Endometrial microvascular endothelial cells (primary cell): Measurements from ENCODE around the gene DARS1. TPM values are rescaled to one million over a fixed set of nuclear protein-coding genes. Genes with fewer than 3 reads are reported as not detected.

Experiments used
- in situ Hi-C: cut with HindIII; loops from 2 replicates; pipeline ENCODE4 v1.10.0; 2017; ENCODE audit warnings: low sequenced_read_pairs, low pct_unique_long_range_greater_than_20kb; ENCODE audit errors: inconsistent ontology term
- total RNA-seq: library from RNA; depleted of rRNA; stranded (reverse); fragments of >200 nt; gene quantifications from one replicate; pipeline ENCODE4 v1.2.3, GENCODE V29; 2015; ENCODE audit errors: inconsistent ontology term

Gene DARS1
- total RNA-seq = 64.6 TPM

- in situ Hi-C loops = no loop called here
Measured at GRCh38 chr2:135985018-135985825, at the start of gene DARS1. Gene DARS1, minus strand, starts transcription at chr2:135985626. Its CDS starts 158 bp downstream, at chr2:135985468.

GRCh38 chr2:136034629-136035028 lies 49.2 kb upstream of the DARS1 start:
- in situ Hi-C loops = no loop called here

GRCh38 chr2:136032817-136033535 lies 47.5 kb upstream of the DARS1 start:
- in situ Hi-C loops = no loop called here

DNA sequence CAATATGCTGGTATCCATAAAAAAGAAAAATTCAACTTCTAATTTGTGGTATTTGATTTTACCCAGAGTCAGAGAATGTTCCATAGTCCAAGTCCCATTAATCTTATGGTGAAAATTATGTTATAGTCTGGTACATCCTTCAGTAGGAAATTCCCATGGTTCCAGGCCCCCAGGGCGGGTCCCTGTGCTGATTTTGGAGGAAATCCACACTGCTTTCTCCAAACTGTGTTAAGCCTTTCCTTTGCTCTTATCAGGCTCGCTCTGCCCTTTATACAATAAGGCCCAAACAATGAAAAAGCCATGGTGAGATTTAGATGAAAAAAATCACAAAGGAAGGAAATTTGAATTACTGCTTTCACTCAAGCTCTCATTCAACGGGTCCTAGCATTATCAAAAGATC lies 46.8 kb upstream of the DARS1 start:
- in situ Hi-C loops = no loop called here

- in situ Hi-C loops = no loop called here
Measured at GRCh38 chr2:136031711-136032110, 46.3 kb upstream of the DARS1 start.

DNA sequence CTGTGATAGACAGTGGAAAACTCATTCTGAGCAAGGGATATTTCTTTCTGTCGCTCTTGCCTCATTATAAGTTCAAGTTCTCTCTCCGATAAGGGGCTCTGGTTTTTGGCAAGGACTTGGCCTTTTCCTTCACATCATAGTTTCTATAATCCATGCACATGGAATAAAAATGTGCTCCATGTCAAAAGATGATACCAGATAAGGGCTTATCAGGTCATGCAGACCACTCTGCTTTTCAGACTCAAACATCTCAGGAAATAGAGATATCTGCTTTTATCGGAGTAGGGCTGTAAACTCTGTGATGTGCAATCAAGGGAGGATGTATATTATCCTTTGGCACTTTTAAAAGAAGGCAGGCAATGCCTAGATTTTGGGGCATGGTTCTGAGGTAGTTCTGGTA lies 45.0 kb upstream of the DARS1 start:
- in situ Hi-C loops = no loop called here

GRCh38 chr2:136029149-136029548 lies 43.7 kb upstream of the DARS1 start:
- in situ Hi-C loops = no loop called here

DNA sequence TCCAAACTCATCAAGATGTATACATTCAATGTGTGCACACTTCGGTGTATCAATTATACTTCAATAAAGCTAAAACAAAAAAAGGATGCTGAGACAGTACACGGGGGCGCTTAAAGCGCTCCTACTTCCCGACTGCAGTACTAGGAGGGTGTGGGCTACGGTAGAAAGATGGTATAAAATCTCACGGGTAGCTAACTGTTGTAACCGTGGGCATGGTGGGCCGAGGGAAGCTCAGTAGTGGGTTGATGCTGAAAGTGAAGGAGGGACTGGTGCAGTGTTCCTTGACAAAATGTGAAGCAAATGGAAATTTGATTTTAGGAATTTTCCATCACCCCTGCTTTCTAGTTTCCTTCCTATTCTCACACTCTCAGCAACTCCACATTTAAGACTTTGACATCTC lies 42.6 kb upstream of the DARS1 start:
- in situ Hi-C loops = no loop called here

DNA sequence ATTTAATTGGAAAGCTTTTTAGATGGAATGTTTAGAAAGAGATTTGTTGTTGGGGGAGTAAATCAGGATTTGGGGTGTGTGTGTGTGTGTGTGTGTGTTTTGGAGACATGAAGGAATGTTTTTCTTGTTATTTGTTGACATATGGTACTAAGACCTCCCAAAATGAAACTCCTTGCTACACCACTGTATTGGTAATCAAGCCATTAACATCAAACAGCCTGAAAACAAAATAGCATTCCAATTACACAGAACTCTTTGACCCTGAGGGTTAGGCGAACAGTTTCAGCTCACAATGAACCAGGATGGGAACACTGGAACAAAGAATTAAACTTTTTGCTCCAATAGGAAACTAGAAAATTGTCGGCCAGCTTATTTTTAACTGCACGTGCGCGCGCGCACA lies 41.7 kb upstream of the DARS1 start:
- in situ Hi-C loops = no loop called here

DNA sequence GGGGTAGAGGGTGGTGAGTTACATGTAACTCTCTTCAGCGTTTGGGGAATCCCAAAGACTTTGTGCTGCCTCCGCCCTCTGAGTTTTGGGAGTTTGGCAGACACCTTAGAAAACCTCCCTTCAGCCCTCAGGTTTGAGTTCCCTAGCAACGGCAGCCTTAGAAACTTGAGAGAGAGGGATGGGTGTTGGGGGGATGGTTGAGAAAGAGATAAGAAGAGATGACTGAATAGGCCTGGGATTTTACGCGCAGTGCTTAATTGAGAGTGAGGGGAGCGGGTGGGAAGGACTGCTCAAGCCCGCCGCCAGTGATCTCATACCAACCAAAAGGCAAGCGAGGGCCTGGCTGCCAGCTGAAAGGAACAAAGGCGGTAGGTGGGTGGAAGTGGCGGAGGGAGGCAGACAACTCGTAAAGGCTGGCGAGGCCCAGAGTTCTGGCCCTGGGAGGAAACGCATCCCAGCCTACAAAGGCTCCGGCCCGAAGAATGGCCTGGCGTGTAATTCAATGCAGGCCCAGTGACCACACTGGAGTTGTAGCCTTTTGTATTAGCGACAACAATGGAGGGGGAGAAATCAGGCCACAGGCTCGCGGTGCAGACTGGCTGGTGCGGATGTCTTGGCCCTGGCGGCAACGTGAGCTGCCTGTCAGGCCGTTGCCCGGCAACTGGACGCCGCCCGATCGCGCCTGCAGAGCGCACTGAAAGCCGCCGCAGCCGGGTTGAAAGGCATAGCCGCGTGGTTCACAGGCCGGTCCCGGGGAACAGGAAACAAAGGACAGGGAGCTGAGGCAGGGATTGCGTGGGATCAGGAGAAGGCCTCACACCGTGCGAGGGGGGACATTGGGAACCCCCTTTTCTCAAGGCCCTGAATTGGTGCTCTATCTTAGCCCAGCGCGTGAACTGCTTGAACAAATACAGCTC lies 39.9 kb upstream of the DARS1 start:
- in situ Hi-C loops = no loop called here

GRCh38 chr2:136024616-136025015 lies 39.2 kb upstream of the DARS1 start:
- in situ Hi-C loops = no loop called here

DNA sequence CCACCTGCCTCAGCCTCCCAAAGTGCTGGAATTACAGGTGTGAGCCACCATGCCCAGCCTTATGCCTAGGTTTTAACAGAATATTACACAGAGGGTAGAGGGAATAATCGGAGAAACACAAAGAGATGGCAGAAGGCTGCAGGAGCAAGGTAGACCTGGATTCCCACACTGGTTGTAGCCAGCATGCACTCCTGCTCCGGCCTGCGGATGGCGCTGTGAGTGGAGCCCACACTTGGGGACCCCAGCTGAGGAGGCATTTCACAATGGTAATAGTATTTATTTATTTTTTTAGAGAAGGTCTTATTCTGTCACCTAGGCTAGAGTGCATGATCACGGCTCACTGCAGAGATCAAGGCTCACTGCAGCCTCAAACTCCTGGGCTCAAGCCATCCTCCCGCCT lies 38.8 kb upstream of the DARS1 start:
- in situ Hi-C loops = no loop called here

DNA sequence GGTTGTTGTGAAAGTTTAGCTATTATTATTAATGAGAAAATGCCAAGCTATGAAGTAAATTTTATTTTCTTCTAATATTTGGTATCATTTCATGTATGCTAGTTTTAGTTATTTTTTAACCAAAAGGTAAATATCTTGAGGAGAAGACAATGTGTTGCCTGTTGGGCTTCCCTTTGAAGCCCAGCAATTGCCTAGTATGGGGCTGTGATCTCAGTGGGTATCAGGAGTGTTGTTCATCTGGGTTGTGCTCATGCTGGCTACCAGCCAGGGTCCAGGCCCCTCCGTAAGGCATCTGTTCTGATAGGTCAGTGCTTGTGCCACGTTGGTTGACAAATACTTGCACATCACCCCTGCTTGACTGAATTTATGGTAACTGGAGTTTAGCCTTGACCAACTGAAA lies 38.0 kb upstream of the DARS1 start:
- in situ Hi-C loops = no loop called here

- in situ Hi-C loops = no loop called here
Measured at GRCh38 chr2:136022396-136023146, 37.1 kb upstream of the DARS1 start.

DNA sequence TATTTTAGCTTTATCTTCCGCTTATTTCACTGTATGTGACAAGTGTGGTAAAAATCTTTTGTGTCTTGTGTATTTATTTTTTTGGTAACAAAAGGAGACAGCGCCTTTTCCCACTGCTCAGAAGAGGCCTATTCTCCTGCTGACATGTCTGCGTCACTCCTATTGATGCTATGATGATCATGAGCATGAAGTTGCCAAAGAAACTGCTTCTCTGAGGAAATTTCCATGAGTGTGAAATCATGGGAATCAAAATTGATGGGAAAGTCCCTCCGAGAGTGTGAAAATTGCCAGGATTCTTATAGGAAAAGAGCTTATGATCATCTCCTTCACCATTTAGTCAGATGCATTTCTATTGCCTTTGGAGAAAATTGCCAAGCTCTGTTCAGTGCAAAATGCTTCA lies 36.5 kb upstream of the DARS1 start:
- in situ Hi-C loops = no loop called here

DNA sequence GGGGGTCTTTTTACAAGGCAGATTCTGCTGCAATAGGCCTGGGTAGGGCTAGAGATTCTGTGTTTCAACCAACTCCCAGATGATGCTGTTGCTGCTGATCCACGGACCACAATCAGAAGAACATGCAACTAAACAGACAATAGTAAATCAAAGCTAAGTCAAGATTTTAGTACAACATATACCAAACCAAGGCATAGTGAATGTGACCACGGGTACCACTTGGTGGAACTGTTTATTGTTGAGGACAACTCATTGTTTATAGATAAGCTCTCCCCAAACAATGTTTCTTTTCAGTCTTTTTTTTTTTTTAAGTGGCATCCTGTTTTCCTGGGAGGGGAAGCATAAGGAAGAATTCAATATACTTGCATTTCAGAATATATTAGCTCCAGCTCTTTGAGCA lies 36.0 kb upstream of the DARS1 start:
- in situ Hi-C loops = no loop called here

- in situ Hi-C loops = no loop called here
Measured at GRCh38 chr2:136020831-136021230, 35.4 kb upstream of the DARS1 start.

GRCh38 chr2:136019825-136020224 lies 34.4 kb upstream of the DARS1 start:
- in situ Hi-C loops = no loop called here

GRCh38 chr2:136019306-136019705 lies 33.9 kb upstream of the DARS1 start:
- in situ Hi-C loops = no loop called here
